NOMO-1 treated with dmso at 0.1 percent for 144 hours (cell line): Measurements from ENCODE around the gene DOCK11.

Source experiments
- DNase-seq: peaks from one replicate; lab custom pipeline; 2025; ENCODE audit not compliant: unreplicated experiment; lab: John Stamatoyannopoulos, UW

Gene DOCK11

GRCh38 chrX:118623062-118623461, 127.4 kb downstream of the DOCK11 start:
- DNase-seq, result no peak

GRCh38 chrX:118626346-118626745, 130.7 kb downstream of the DOCK11 start:
- no peak for DNase-seq

DNA sequence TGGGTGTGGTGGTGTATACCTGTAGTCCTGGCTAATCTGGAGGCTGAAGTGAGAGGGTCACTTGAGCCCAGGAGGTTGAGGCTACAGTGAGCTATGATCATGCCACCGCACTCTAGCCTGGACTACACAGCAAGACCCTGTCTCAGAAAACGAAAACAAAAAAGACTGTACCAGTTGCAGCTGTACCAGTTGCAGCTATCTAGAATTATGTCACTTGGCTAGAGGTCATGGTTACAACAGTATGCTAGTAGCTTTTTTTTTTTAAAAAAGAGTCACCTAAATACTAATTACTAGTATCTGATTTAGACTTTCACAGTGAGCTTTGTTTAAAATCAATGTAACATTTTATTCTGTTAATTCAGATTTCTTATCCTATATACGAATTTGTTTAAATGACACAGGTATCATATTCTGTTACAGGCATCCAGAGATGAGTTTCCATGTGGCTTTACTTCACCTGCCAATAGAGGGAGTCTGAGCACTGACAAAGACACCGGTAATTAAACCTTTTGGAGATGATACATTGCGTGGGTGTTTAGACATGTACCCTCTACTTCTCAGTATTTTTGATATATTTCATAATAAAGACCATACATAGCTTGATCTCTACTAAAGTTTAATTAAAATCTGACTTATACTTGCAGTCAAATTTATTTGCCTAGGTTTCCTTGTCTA, 131.6 kb downstream of the DOCK11 start:
- DNase-seq, result no peak

GRCh38 chrX:118630848-118631247, 135.2 kb downstream of the DOCK11 start:
- peak; percentile 57 for DNase-seq

DNA sequence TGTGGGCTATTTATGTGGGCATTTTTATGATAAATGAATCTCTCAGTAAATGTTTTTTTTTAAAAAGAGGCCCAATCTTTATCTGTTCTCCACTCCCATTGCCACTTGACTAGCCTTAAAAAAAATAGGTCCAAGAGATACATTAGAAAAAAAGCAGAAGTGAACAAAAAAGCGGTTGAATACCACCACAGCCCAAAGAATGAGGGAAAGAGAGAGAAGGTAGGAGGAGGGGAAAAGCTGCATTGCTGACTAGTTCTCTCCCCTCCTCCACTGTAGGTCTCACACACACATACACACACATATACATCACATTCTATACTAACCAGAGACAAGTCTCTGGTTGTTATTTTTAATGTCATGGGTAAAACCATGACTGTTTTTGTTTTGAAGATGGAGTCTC, 136.0 kb downstream of the DOCK11 start:
- peak; percentile 65 for DNase-seq

GRCh38 chrX:118632862-118633261, 137.2 kb downstream of the DOCK11 start:
- no peak for DNase-seq

DNA sequence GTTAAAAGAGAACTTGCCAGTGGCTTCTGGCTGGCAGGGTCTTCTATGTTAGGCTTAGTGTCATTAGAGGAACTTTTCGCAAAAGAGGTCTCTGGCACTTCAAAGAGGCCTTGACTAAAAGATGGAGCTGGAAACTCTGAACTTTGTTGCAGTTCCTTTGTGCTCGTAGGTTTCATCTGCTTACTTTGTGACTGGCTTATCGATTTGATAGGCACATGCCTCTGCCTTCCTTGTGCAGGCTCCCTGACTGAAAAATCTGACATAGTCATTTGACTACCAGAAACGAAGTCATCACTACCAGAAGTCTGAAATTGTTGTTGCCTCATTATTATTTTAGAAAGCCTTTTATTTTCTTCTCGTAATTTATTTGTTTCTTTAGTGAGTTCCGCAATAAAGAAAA, 137.9 kb downstream of the DOCK11 start:
- DNase-seq, result no peak

- DNase-seq, result no peak
Measured at GRCh38 chrX:118634336-118634735, 138.7 kb downstream of the DOCK11 start.

DNA sequence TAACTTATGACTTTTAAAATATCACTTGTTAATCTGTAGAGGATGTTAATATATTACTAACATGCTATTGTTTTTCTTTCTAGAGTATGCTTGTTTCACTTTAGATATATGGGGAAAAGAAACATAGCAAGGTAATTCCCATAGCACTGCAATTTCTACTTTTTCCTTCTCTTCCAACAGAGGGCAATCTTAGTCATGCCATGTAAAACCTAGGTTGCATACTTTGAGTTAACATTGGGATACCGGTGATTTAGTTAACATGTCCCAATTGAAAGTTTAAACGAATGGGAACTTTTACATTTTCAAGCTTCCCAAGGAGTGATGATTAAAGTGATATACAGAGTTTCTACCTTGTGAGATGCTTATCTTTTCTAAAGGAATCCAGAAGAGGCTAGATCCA, 142.4 kb downstream of the DOCK11 start:
- DNase-seq, result no peak

- DNase-seq, result peak; percentile 13
Measured at GRCh38 chrX:118644378-118644777, 148.8 kb downstream of the DOCK11 start.

DNA sequence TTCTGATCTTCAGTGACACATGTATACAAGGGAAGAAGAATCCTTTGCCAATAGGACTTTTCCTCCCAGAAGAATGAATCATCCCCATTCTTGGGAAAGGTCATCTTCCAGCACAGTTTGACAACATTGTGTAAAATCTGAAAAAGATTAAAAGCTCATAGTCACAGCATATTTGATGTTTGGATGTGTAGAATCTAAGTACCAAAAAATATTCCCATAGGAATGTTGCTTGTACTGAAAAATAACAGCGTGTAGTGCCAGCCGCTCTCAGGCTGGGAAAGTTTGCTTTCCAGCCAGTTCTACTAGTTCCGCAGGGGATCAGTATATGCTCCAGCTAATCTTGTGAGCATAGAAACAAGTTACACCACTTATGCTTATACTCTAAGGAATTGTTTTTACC, 157.1 kb downstream of the DOCK11 start:
- no peak for DNase-seq

- no peak for DNase-seq
Measured at GRCh38 chrX:118654331-118654730, 158.7 kb downstream of the DOCK11 start.

GRCh38 chrX:118655561-118656246, 160.1 kb downstream of the DOCK11 start:
- DNase-seq, result no peak

DNA sequence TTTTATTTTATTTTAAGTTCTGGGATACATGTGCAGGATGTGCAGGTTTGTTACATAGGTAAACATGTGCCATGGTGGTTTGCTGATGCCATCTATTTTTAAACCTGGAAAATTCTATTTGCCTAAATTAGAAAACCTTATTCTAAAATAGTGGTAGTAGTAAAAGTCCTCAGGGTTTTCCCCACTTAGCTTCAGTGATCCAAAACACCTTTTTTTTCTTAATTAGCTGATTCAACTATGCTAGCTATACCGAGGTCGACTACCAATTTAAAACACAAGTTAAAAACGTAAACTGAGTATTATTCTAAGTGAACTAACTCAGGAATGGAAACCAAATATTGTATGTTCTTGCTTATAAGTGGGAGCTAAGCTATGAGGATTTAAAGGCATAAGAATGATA, 161.8 kb downstream of the DOCK11 start:
- no peak for DNase-seq

DNA sequence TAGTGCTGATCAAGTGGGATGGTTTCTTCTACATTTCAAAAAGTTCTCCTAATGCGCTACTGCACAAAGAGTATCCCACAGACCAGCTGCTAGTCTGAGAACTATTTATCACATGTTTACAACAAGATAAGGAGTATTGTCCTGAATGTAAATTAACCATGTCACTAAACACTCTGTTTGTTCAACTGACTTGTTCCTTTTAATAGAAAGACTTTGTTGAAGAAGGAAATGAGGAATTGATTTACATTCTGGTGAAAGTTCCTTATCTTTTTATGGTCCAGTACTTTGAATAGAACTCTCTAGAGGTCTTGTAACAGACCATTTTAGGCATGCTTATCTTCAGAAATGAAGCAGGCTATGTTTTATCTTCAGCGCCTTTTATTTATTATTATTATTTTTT, 164.5 kb downstream of the DOCK11 start:
- no peak for DNase-seq

DNA sequence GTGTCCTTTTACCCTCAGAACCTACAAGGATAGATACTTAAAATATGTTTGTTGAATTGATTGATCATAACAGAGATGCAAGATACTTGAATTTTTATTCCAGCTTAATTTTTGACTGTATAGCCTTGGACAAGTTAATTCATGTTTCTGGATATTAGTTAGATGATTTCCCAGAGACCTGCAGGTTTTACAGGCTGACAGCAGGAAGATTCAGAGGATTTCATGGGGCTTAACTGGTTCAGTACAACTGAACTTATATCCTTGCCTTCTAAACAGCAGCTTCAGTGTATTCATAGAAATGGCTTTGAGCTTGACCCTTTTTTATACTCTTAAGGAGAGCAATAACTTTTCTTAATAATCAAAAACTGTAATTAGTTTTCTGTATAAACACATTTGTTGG, 169.6 kb downstream of the DOCK11 start:
- DNase-seq, result no peak

- DNase-seq, result no peak
Measured at GRCh38 chrX:118666521-118666920, 170.9 kb downstream of the DOCK11 start.

DNA sequence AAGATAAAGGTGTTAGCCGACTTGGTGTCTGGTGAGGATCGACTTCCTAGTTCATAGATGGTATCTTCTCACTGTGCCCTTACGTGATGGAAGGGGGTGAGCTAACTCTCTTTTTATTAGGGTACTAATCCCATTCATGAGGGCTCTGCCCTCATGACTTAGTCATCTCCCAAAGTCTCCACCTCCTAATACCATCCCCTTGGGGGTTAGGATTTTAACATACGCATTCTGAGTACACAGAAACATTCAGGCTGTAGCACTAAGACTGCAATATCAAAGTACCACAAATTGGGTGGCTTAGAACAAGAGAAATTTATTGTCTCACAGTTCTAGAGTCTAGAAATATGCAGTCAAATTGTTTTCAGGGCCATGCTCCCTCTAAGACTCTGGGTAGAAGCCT, 173.8 kb downstream of the DOCK11 start:
- DNase-seq, result no peak

DNA sequence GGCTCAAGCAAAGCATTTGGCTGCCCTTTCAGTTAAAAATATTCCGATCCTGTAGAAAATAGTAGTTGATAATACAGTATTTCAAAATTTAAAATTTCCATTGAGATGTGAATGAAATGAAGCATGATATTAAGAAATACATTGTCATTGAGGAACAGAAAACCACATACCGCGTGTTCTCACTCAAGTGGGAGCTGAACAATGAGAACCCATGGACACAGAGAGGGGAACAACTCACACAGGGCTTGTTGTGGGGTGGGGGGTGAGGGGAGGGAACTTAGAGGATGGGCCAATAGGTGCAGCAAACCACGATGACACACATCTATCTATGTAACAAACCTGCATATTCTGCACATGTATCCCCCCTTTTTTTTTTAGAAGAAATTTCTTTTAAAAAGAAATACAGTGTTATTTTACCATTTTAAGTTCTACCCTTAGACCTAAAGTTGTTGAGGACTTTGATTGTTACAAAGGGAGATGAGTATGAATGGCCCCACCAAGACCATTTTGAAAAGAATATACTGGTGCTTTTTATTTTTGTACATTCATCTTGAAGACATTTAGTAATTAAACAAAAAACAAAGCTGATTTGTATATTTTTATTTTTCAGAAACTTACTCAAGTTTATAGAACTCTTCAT, 179.8 kb downstream of the DOCK11 start:
- no peak for DNase-seq

DNA sequence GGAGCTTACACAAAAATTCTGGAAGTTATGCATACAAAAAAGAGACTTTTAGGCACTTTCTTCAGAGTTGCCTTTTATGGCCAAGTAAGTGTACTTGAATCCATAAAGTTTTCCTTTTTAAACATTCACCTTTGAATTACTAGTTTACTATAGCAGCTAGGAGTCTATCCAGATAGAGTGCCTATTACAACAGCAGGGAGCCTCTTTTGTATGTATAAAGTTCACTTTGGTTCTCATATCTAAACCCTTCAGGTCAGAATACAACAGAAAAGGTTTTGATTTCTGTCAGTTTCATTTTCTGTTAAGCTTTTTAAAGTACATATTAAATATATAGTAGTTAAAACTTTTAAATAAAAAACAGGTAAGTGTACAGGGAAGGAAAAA, 180.3 kb downstream of the DOCK11 start:
- DNase-seq, result no peak

DNA sequence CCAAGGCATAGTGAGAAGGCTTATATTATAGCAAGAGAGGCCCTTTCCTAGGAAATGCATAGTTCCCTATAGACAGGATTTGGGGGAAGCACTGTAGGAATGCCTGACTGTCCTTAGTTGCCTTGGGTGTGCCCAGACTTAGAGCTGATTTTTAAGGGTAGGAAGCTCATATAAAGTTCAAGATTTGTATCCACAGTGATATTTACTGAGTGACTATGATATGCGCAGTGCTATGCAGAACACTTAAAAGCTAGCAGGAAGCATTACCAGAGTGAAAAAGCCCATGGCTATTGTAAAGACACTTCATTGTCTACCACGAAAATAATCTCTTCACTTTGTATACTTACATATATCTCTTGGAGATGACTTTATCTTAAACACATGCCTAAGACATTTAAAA, 181.7 kb downstream of the DOCK11 start:
- DNase-seq, result no peak

DNA sequence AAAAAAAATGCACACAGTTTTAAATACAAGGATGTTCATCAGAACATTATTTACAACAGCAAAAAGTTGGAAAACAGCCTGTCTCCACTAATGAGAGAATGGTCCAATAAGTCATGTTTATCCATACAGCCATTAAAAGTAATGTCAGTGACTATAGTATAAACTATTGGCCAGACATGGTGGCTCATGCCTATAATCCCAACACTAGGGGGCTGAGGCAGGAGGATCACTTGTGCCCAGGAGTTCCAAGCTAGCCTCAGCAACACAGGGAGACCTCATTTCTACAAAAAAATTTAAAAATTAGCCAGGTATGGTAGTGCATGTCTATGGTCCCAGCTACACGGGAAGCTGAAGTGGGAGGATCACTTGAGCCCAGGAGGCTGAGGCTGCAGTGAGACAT, 183.7 kb downstream of the DOCK11 start:
- DNase-seq, result no peak
